Immature natural killer cell (primary cell): Measurements from ENCODE around the gene MMP8. TPM values are rescaled to one million over a fixed set of nuclear protein-coding genes. Genes with fewer than 3 reads are reported as not detected.

Source experiments
- DNase-seq, 3 donors: peaks; one replicate each; pipeline ENCODE4 v3.0.0; 2022; ENCODE audit warnings: mixed read lengths in 1 of 3
- H3K27ac Mint-ChIP-seq, 6 donors: one replicate each; pipeline ENCODE4 v1.8.0; 2020; ENCODE audit warnings: mixed read lengths in 6 of 6, mild to moderate bottlenecking in 5 of 6, inconsistent platforms in 4 of 6, moderate library complexity in 3 of 6
- H3K27me3 Mint-ChIP-seq, 3 donors: one replicate each; pipeline ENCODE4 v1.8.0; 2020 to 2021; ENCODE audit warnings: low read depth in 3 of 3, mild to moderate bottlenecking in 3 of 3, mixed read lengths in 3 of 3, moderate library complexity in 3 of 3, inconsistent platforms in 1 of 3
- H3K36me3 Mint-ChIP-seq, 3 donors: one replicate each; pipeline ENCODE4 v1.8.0; 2020; ENCODE audit warnings: mixed read lengths in 3 of 3, inconsistent platforms in 2 of 3, mild to moderate bottlenecking in 2 of 3
- H3K4me1 Mint-ChIP-seq, 2 donors: one replicate each; pipeline ENCODE4 v1.8.0; 2020; ENCODE audit warnings: inconsistent platforms in 2 of 2, mild to moderate bottlenecking in 2 of 2, mixed read lengths in 2 of 2, moderate library complexity in 1 of 2
- H3K4me3 Mint-ChIP-seq, 5 donors: one replicate each; pipeline ENCODE4 v1.8.0; 2020; ENCODE audit warnings: mild to moderate bottlenecking in 5 of 5, mixed read lengths in 5 of 5, inconsistent platforms in 3 of 5, moderate library complexity in 3 of 5
- H3K9me3 Mint-ChIP-seq, 6 donors: one replicate each; pipeline ENCODE4 v1.8.0; 2020; ENCODE audit warnings: mild to moderate bottlenecking in 6 of 6, mixed read lengths in 6 of 6, inconsistent platforms in 4 of 6, moderate library complexity in 3 of 6
- polyA plus RNA-seq, 3 donors: library from polyadenylated mRNA; unstranded; fragments of 300-500 nt; fragmentation: Illumina TruSeq; gene quantifications; one replicate each; pipeline ENCODE4 v1.2.3, GENCODE V29; 2021

Gene MMP8
- polyA plus RNA-seq, 3 donors from 2014 or later = not detected

GRCh38 chr11:102662607-102663006, 62.1 kb downstream of the MMP8 start:
- Mint-ChIP-seq H3K27me3 (peaks cover 1 to 3% (median 3%) of the 10 kb centered on the region in 3 donors), H3K4me3 (no peak overlapping the region), H3K27ac (no peak overlapping the region), H3K9me3 (no peaks in the 10 kb centered on the region), H3K36me3 (no peaks in the 10 kb centered on the region), H3K4me1 (no peaks in the 10 kb centered on the region)
- DNase-seq = no peak

Other genes starting within 250 kb of the MMP8 start
- gene MMP7, start 194.2 kb downstream of the MMP8 start, polyA plus RNA-seq = not detected
- not detected for gene MMP20, start 99.6 kb downstream of the MMP8 start, polyA plus RNA-seq
- gene MMP27, start 19.2 kb downstream of the MMP8 start, polyA plus RNA-seq = not detected
- not detected for gene MMP10, start 55.7 kb upstream of the MMP8 start, polyA plus RNA-seq
- not detected for gene MMP1, start 73.2 kb upstream of the MMP8 start, polyA plus RNA-seq
- gene MMP3, start 118.7 kb upstream of the MMP8 start, polyA plus RNA-seq = not detected
- gene MMP12, start 150.0 kb upstream of the MMP8 start, polyA plus RNA-seq = not detected
- gene MMP13, start 230.8 kb upstream of the MMP8 start, polyA plus RNA-seq = not detected